Suprapubic skin (tissue), 4 donors: ENCODE measurements around the gene LCN12. TPM values are rescaled to one million over a fixed set of nuclear protein-coding genes. Genes with fewer than 3 reads are reported as not detected.

Experiments
- DNase-seq, 2 donors: peaks; one replicate each; pipeline ENCODE4 v3.0.0-alpha.2; 2019; ENCODE audit warnings: low spot score in 2 of 2
- H3K27ac ChIP-seq: fragments of 200-600 bp; sonication (generic); one replicate; pipeline ENCODE4 v1.5.1; 2019
- H3K27me3 ChIP-seq: fragments of 200-600 bp; sonication (generic); one replicate; pipeline ENCODE4 v1.5.1; 2019
- H3K36me3 ChIP-seq: fragments of 200-600 bp; sonication (generic); one replicate; pipeline ENCODE4 v1.5.1; 2019
- H3K4me1 ChIP-seq: fragments of 200-600 bp; sonication (generic); one replicate; pipeline ENCODE4 v1.5.1; 2019
- H3K4me3 ChIP-seq: fragments of 200-600 bp; sonication (generic); one replicate; pipeline ENCODE4 v1.5.1; 2019; ENCODE audit warnings: mild to moderate bottlenecking
- H3K9me3 ChIP-seq: fragments of 200-600 bp; sonication (generic); one replicate; pipeline ENCODE4 v1.5.1; 2019
- EP300 ChIP-seq: sonication (generic); formaldehyde crosslinking; IDR thresholded peaks from one replicate; pipeline ENCODE4 v1.6.1; 2017; ENCODE audit warnings: antibody characterized with exemption
- POLR2A ChIP-seq, 2 donors: fragments of 450-650 bp; IDR thresholded peaks; one replicate each; pipeline ENCODE4 v1.6.1; 2017; ENCODE audit warnings: antibody characterized with exemption in 2 of 2, mild to moderate bottlenecking in 2 of 2, moderate library complexity in 2 of 2
- POLR2AphosphoS5 ChIP-seq, 3 donors: sonication (generic); formaldehyde crosslinking; IDR thresholded peaks; one replicate each; pipeline ENCODE4 v1.6.1; 2017; ENCODE audit warnings: antibody characterized with exemption in 3 of 3
- WGBS: methylation state at CpG from one replicate; pipeline ENCODE4 v1.1.5; 2018; 5-methylcytosine and 5-hydroxymethylcytosine counted together
- total RNA-seq, 4 donors: library from RNA; depleted of rRNA; stranded (reverse); fragments of >200 nt; gene quantifications; one replicate each; pipeline ENCODE4 v1.1.0, GENCODE V29; 2016
- TF ChIP-seq, protein P1 (sequence below), 2 donors: fragments of 200-600 bp in 1 of 2; fragments of 450-650 bp in 1 of 2; sonication (generic) in 1 of 2; IDR thresholded peaks; one replicate each; pipeline ENCODE4 v1.5.1; 2016 to 2019; ENCODE audit warnings: antibody characterized with exemption in 2 of 2, mild to moderate bottlenecking in 1 of 2, moderate library complexity in 1 of 2

LCN12 gene
- total RNA-seq, 4 donors from 2014 or later: 3.7 TPM; not detected in 3

DNA sequence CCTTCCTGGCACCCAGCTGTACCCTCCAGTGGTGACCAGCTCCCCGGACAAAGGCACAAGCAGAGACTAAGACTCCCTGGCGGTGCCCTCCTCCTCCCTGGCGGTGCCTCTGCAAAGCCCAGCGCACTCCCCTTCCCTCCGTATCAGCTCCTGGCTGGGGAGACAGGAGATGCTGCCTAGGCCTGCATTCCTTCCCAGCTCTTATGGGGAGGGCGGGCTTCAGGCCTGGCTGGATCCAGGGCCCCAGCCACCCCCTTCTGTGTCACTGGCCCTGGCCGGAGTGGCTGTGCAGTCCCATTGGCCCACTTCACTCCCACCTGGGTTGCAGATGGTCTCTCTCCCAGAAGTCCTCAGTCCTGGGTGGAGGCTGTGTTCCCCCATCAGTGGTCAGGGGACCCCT lies 6.4 kb downstream of the LCN12 start:
- TF ChIP-seq EP300 (no peak), POLR2A (IDR thresholded peaks at IDR 0.05) (no peak), POLR2AphosphoS5 (IDR thresholded peaks at IDR 0.05) (no peak)
- TF ChIP-seq, protein P1, sequence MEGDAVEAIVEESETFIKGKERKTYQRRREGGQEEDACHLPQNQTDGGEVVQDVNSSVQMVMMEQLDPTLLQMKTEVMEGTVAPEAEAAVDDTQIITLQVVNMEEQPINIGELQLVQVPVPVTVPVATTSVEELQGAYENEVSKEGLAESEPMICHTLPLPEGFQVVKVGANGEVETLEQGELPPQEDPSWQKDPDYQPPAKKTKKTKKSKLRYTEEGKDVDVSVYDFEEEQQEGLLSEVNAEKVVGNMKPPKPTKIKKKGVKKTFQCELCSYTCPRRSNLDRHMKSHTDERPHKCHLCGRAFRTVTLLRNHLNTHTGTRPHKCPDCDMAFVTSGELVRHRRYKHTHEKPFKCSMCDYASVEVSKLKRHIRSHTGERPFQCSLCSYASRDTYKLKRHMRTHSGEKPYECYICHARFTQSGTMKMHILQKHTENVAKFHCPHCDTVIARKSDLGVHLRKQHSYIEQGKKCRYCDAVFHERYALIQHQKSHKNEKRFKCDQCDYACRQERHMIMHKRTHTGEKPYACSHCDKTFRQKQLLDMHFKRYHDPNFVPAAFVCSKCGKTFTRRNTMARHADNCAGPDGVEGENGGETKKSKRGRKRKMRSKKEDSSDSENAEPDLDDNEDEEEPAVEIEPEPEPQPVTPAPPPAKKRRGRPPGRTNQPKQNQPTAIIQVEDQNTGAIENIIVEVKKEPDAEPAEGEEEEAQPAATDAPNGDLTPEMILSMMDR (IDR thresholded peaks at IDR 0.05): no peak
- no peak for DNase-seq
- WGBS: 100% methylated on average over 3 of the region's 7 CpGs
- H3K36me3 ChIP-seq: no peaks in the 10 kb centered on the region
- H3K27me3 ChIP-seq: no peaks in the 10 kb centered on the region
- no peaks in the 10 kb centered on the region for H3K9me3 ChIP-seq
- no peak overlapping the region for H3K27ac ChIP-seq
- H3K4me1 ChIP-seq: peaks cover 20% of the 10 kb centered on the region
- H3K4me3 ChIP-seq: no peak overlapping the region

DNA sequence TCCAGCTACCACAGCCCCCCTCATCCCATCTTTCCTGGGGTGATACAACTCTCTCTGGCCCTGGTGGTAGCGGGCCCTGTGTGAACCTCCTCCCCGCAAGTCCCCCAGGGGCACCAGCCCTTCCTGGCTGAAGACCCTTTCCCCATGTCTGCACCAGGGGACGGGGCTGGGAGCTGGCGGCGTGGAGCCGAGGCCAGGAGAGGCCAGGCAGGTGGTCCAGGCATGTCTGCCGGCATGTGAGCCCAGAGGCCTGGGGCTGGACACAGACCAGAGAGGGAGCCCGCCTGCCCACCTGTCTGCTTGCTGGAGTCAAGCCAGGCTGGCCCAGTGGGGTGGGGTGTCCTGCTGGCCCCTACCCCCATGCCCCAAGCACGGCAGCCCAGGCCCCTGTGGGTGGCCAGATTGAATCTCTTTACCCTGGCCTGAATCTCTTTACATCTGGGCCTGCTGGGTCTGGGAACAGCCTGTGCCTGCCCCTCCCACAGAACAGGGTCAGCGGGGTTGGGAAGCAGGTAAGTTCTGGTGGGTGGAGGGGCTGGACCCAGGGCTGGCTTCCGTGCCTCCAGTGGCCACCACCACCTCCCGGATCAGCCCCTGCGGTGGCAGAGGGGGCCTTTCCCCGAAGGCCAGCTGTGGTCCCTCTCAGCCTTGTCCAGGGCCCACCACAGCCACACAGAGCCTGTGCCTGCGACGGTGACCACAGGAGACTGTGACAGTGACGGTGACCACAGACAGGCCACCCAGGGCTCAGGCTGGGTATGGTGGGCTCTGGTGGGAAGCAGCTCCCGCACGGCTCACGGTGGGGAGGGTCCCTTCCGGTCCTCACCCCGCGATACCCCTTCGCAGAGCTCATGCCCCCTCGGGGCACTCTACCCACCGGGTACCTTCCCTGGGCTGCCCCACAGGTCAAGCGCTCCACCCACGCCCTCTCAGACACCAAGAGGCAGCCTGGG lies 7.1 kb downstream of the LCN12 start:
- peaks cover 27% of the 10 kb centered on the region for H3K4me1 ChIP-seq
- no peaks in the 10 kb centered on the region for H3K27me3 ChIP-seq
- H3K4me3 ChIP-seq: no peak overlapping the region
- no peak overlapping the region for H3K27ac ChIP-seq
- H3K9me3 ChIP-seq: no peaks in the 10 kb centered on the region
- TF ChIP-seq POLR2A (IDR thresholded peaks at IDR 0.05) (no peak), POLR2AphosphoS5 (IDR thresholded peaks at IDR 0.05) (no peak), EP300 (no peak)
- TF ChIP-seq, protein P1 (IDR thresholded peaks at IDR 0.05): no peak
- DNase-seq: no peak
- H3K36me3 ChIP-seq: no peaks in the 10 kb centered on the region
- WGBS: 93% methylated on average over 24 of the region's 28 CpGs

DNA sequence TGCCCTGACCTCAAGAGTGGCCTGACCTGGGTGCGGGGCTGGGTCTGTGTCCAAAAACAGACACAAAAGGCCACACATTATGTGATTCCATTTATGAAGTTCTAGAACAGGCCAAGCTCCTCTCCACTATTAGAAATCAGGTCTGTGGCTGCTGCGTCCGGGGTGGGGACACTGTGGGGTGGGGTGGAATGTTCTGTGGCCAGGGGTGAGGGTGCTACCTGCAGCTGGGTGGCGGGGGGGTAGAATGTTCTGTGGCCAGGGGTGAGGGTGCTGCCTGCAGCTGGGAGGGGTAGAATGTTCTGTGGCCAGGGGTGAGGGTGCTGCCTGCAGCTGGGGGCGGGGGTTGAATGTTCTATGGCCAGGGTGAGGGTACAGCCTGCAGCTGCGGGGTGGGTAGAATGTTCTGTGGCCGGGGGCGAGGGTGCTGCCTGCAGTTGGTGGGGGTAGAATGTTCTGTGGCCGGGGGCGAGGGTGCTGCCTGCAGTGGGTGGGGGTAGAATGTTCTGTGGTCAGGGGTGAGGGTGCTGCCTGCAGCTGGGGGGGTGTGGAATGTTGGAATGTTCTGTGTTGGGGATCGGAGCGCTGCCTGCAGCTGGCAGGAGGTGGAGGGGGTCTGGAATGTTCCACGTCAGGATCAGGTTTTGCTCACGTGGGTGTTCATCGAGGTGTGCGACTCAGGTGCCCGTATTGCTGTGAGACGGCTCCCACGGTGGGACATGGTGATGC lies 8.3 kb downstream of the LCN12 start:
- Histone ChIP-seq H3K9me3 (no peaks in the 10 kb centered on the region), H3K27ac (no peak overlapping the region), H3K4me1 (peaks cover 35% of the 10 kb centered on the region), H3K36me3 (no peaks in the 10 kb centered on the region), H3K27me3 (no peaks in the 10 kb centered on the region), H3K4me3 (no peak overlapping the region)
- WGBS: 79% methylated on average over 13 of the region's 19 CpGs
- DNase-seq: no peak
- TF ChIP-seq, protein P1 (IDR thresholded peaks at IDR 0.05): no peak
- TF ChIP-seq POLR2AphosphoS5 (IDR thresholded peaks at IDR 0.05) (no peak), EP300 (no peak)

DNA sequence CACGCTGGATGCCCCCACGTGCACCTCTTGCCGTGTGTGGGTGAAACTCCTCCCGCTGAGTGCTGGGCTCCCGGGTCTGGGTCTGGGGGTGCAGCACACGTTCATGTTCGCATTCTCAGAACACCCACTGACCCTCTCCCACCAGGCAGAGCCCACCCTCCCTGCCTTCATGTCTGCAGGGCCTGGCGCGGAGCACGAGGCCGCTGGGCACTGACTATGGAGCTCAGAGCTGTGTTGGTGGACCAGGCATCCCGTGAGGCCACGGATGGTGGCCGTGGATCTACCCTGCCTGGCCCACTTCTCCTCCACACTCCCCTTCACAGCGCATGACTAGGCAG lies 8.8 kb downstream of the LCN12 start:
- peaks cover 38% of the 10 kb centered on the region for H3K4me1 ChIP-seq
- H3K27me3 ChIP-seq: no peaks in the 10 kb centered on the region
- no peak for DNase-seq
- no peak overlapping the region for H3K27ac ChIP-seq
- no peaks in the 10 kb centered on the region for H3K36me3 ChIP-seq
- TF ChIP-seq POLR2A (IDR thresholded peaks at IDR 0.05) (no peak), POLR2AphosphoS5 (IDR thresholded peaks at IDR 0.05) (no peak), EP300 (no peak)
- TF ChIP-seq, protein P1 (IDR thresholded peaks at IDR 0.05): no peak
- no peaks in the 10 kb centered on the region for H3K9me3 ChIP-seq
- no peak overlapping the region for H3K4me3 ChIP-seq
- 70% methylated on average over 8 of the region's 15 CpGs for WGBS
